Breast epithelium (tissue), 4 donors: Measurements from ENCODE around the gene TEX22. TPM values are rescaled to one million over a fixed set of nuclear protein-coding genes. Genes with fewer than 3 reads are reported as not detected.

Experiments
- DNase-seq, 2 donors: peaks; one replicate each; pipeline ENCODE4 v3.0.0-alpha.2; 2019; ENCODE audit warnings: low spot score in 2 of 2
- H3K27ac ChIP-seq, 2 donors: fragments of 200-600 bp; sonication (generic) in 1 of 2; one replicate each; pipeline ENCODE4 v1.5.1; 2016 to 2019; ENCODE audit warnings: mild to moderate bottlenecking in 1 of 2
- H3K27me3 ChIP-seq, 2 donors: fragments of 200-600 bp; sonication (generic) in 1 of 2; one replicate each; pipeline versions ENCODE4 v1.5.1 to v1.6.0; 2017 to 2019; ENCODE audit warnings: control low read depth in 1 of 2, mild to moderate bottlenecking in 1 of 2
- H3K36me3 ChIP-seq: fragments of 200-600 bp; one replicate; pipeline ENCODE4 v1.5.1; 2019
- H3K4me1 ChIP-seq, 2 donors: fragments of 200-600 bp; sonication (generic); one replicate each; pipeline ENCODE4 v1.5.1; 2016 to 2019; ENCODE audit warnings: control low read depth in 1 of 2
- H3K4me3 ChIP-seq, 3 donors: fragments of 200-600 bp; sonication (generic); 1 replicate in 2 of 3; 2 replicates in 1 of 3; pipeline ENCODE4 v1.5.1; 2016 to 2019; ENCODE audit warnings: mild to moderate bottlenecking in 3 of 3, moderate library complexity in 2 of 3
- H3K9me3 ChIP-seq, 2 donors: fragments of 200-600 bp; sonication (generic) in 1 of 2; one replicate each; pipeline ENCODE4 v1.5.1; 2016 to 2019; ENCODE audit warnings: control low read depth in 1 of 2
- CTCF ChIP-seq, 3 donors: fragments of 450-650 bp; IDR thresholded peaks; one replicate each; pipeline ENCODE4 v1.5.1; 2016 to 2017; ENCODE audit warnings: antibody characterized with exemption in 3 of 3, mild to moderate bottlenecking in 3 of 3, moderate library complexity in 3 of 3
- POLR2A ChIP-seq: fragments of 450-650 bp; IDR thresholded peaks from one replicate; pipeline ENCODE4 v1.6.1; 2016; ENCODE audit warnings: antibody characterized with exemption, mild to moderate bottlenecking, moderate library complexity
- POLR2AphosphoS5 ChIP-seq, 3 donors: sonication (generic); formaldehyde crosslinking; IDR thresholded peaks; one replicate each; pipeline ENCODE4 v1.6.1; 2017; ENCODE audit warnings: antibody characterized with exemption in 3 of 3
- intact Hi-C: fragments of 100-400 bp; cut with DNase I; formaldehyde crosslinking; loops from one replicate; pipeline ENCODE4 v1.15.1; 2023; ENCODE audit warnings: low total_unique reads
- total RNA-seq, 3 donors: library from RNA; depleted of rRNA; stranded (reverse); fragments of >200 nt; gene quantifications; one replicate each; pipeline ENCODE4 v1.1.0, GENCODE V29; 2016

Gene TEX22
- total RNA-seq, 3 donors from 2014 or later = 0.33 to 0.64 (median 0.59) TPM

- TF ChIP-seq CTCF (IDR thresholded peaks at IDR 0.05) (no peak), POLR2AphosphoS5 (IDR thresholded peaks at IDR 0.05) (no peak), POLR2A (no peak)
- Histone ChIP-seq H3K36me3 (no peaks in the 10 kb centered on the region), H3K9me3 (no peaks in the 10 kb centered on the region), H3K27me3 (no peaks in the 10 kb centered on the region), H3K27ac (no peak overlapping the region), H3K4me3 (no peak overlapping the region), H3K4me1 (no peaks in the 10 kb centered on the region)
- DNase-seq = no peak
- intact Hi-C loops = no loop called here
Measured at GRCh38 chr14:105446971-105447370, 48.6 kb downstream of the TEX22 start.

- Histone ChIP-seq H3K27me3 (no peaks in the 10 kb centered on the region), H3K9me3 (no peaks in the 10 kb centered on the region), H3K36me3 (no peaks in the 10 kb centered on the region), H3K4me3 (no peak overlapping the region), H3K27ac (peak overlapping the region in 1 of 2 donors; percentile 0), H3K4me1 (no peaks in the 10 kb centered on the region)
- TF ChIP-seq POLR2AphosphoS5 (IDR thresholded peaks at IDR 0.05) = no peak
- TF ChIP-seq CTCF (IDR thresholded peaks at IDR 0.05) = no peak
- TF ChIP-seq POLR2A = no peak
- DNase-seq = no peak
- intact Hi-C loops = no loop called here
Measured at GRCh38 chr14:105447651-105448640, 49.6 kb downstream of the TEX22 start.

- H3K27ac ChIP-seq = peak overlapping the region in 1 of 2 donors; percentile 0
- DNase-seq = peak; percentile 37 to 76
- no peaks in the 10 kb centered on the region for H3K4me1 ChIP-seq
- no peaks in the 10 kb centered on the region for H3K36me3 ChIP-seq
- no peaks in the 10 kb centered on the region for H3K27me3 ChIP-seq
- TF ChIP-seq POLR2A = no peak
- TF ChIP-seq CTCF (IDR thresholded peaks at IDR 0.05) = peak; percentile 63 to 84 (median 79)
- TF ChIP-seq POLR2AphosphoS5 (IDR thresholded peaks at IDR 0.05) = no peak
- no peak overlapping the region for H3K4me3 ChIP-seq
- no peaks in the 10 kb centered on the region for H3K9me3 ChIP-seq
- intact Hi-C loops = no loop called here
Measured at GRCh38 chr14:105448706-105449111, 50.4 kb downstream of the TEX22 start.

GRCh38 chr14:105449276-105450122, 51.2 kb downstream of the TEX22 start:
- Histone ChIP-seq H3K27me3 (no peaks in the 10 kb centered on the region), H3K36me3 (no peaks in the 10 kb centered on the region), H3K4me1 (no peaks in the 10 kb centered on the region), H3K9me3 (no peaks in the 10 kb centered on the region), H3K4me3 (no peak overlapping the region), H3K27ac (no peak overlapping the region)
- intact Hi-C loops = no loop called here
- no peak for DNase-seq
- TF ChIP-seq POLR2AphosphoS5 (IDR thresholded peaks at IDR 0.05) (no peak), CTCF (IDR thresholded peaks at IDR 0.05) (no peak), POLR2A (no peak)
